HG03442 (cell line): ENCODE data around the gene NOS3.

Source experiments
- ATAC-seq: cut with Tn5 transposase; IDR thresholded peaks from one replicate; pipeline ENCODE4 v1.9.1; 2021; ENCODE audit warnings: mild to moderate bottlenecking, moderate library complexity; ENCODE audit not compliant: unreplicated experiment

Gene NOS3

GRCh38 chr7:150990416-150991186, at the start of gene NOS3:
Gene NOS3, plus strand, starts transcription at chr7:150991017. Its CDS starts 2,787 bp downstream, at chr7:150993804.
- no peak for ATAC-seq

- no peak for ATAC-seq
Measured at GRCh38 chr7:150941351-150942000, 49.3 kb upstream of the NOS3 start.

GRCh38 chr7:150942001-150942590, 48.7 kb upstream of the NOS3 start:
- no peak for ATAC-seq

GRCh38 chr7:150942591-150943452, 48.0 kb upstream of the NOS3 start:
- no peak for ATAC-seq

GRCh38 chr7:150943453-150943814, 47.4 kb upstream of the NOS3 start:
- no peak for ATAC-seq

GRCh38 chr7:150944066-150945042, 46.5 kb upstream of the NOS3 start:
- no peak for ATAC-seq

GRCh38 chr7:150945171-150945852, 45.5 kb upstream of the NOS3 start:
- ATAC-seq = no peak

- ATAC-seq = no peak
Measured at GRCh38 chr7:150945853-150946420, 44.9 kb upstream of the NOS3 start.

GRCh38 chr7:150946421-150947240, 44.2 kb upstream of the NOS3 start:
- no peak for ATAC-seq

- no peak for ATAC-seq
Measured at GRCh38 chr7:150947241-150947745, 43.5 kb upstream of the NOS3 start.

- ATAC-seq = no peak
Measured at GRCh38 chr7:150947761-150948651, 42.8 kb upstream of the NOS3 start.

- ATAC-seq = no peak
Measured at GRCh38 chr7:150948791-150949251, 42.0 kb upstream of the NOS3 start.

- ATAC-seq = no peak
Measured at GRCh38 chr7:150949564-150949963, 41.3 kb upstream of the NOS3 start.

- no peak for ATAC-seq
Measured at GRCh38 chr7:150949971-150950491, 40.8 kb upstream of the NOS3 start.

- no peak for ATAC-seq
Measured at GRCh38 chr7:150950496-150951180, 40.2 kb upstream of the NOS3 start.

- ATAC-seq = no peak
Measured at GRCh38 chr7:150951181-150951520, 39.7 kb upstream of the NOS3 start.
